Activated naive CD4-positive, alpha-beta T cell treated with anti-CD3 and anti-CD28 coated beads, Interleukin-2, amount 50 U/mL, for 24 hours (primary cell): ENCODE measurements around the gene PRSS57.
"Not testable (repeated sequence)": the region's sequence is repeated elsewhere in the genome, so short reads cannot be mapped to it uniquely, and the experiment has no call there.

Experiments
- H3K27ac Mint-ChIP-seq: one replicate; pipeline ENCODE4 v1.8.0; 2021; ENCODE audit warnings: mild to moderate bottlenecking, mixed read lengths
- H3K27me3 Mint-ChIP-seq: one replicate; pipeline ENCODE4 v1.8.0; 2021; ENCODE audit warnings: mixed read lengths
- H3K36me3 Mint-ChIP-seq: one replicate; pipeline ENCODE4 v1.8.0; 2021; ENCODE audit warnings: mixed read lengths
- H3K4me1 Mint-ChIP-seq: one replicate; pipeline ENCODE4 v1.8.0; 2021; ENCODE audit warnings: mixed read lengths
- H3K4me3 Mint-ChIP-seq: one replicate; pipeline ENCODE4 v1.8.0; 2021; ENCODE audit warnings: mild to moderate bottlenecking, mixed read lengths
- H3K9me3 Mint-ChIP-seq: one replicate; pipeline ENCODE4 v1.8.0; 2021; ENCODE audit warnings: mixed read lengths

Gene PRSS57

DNA sequence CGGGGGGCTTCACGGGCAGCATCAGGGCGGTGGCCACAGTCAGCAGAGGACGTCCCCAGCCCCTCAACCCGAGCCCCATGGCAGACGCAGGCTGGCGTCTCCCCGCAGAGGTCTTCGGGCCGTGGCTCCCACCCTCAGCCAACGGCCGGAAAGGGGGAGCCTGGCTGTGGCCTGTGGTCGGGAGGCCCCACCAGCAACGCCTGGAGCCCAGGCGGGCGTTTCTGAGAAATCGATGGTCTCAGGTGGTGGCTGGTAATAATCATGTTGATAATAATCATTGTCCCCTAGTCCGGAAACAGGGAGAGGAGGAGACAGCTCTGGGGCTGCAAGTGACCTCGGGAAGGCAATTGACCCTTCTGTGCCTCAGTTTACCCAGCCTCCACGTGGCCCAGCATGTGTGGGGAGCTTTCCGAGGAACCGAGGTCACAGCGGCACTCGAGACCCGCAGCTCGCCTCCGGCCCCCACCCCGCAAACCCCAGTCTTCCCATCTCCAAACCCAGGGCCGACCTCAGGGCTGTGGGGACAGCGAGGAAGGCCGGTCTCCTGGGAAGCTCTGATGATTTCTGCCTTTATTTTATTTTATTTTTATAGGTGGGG lies at the start of gene PRSS57:
Gene PRSS57 (minus strand): TSS at position 101 of the 598 bp plus-strand sequence. CDS start 22 bp downstream, at position 79.
- no peaks in the 10 kb centered on the region for H3K9me3 Mint-ChIP-seq
- peaks cover 1% of the 10 kb centered on the region for H3K27me3 Mint-ChIP-seq
- H3K4me1 Mint-ChIP-seq = no peaks in the 10 kb centered on the region
- no peak within 1 kb of the TSS for H3K27ac Mint-ChIP-seq
- H3K36me3 Mint-ChIP-seq = no peaks in the 10 kb centered on the region
- no peak within 1 kb of the TSS for H3K4me3 Mint-ChIP-seq

GRCh38 chr19:743168-743687 lies 48.0 kb upstream of the PRSS57 start:
- Mint-ChIP-seq H3K27me3 (no peaks in the 10 kb centered on the region), H3K36me3 (no peaks in the 10 kb centered on the region), H3K4me3 (no peak overlapping the region), H3K27ac (no peak overlapping the region), H3K9me3 (no peaks in the 10 kb centered on the region), H3K4me1 (no peaks in the 10 kb centered on the region)

DNA sequence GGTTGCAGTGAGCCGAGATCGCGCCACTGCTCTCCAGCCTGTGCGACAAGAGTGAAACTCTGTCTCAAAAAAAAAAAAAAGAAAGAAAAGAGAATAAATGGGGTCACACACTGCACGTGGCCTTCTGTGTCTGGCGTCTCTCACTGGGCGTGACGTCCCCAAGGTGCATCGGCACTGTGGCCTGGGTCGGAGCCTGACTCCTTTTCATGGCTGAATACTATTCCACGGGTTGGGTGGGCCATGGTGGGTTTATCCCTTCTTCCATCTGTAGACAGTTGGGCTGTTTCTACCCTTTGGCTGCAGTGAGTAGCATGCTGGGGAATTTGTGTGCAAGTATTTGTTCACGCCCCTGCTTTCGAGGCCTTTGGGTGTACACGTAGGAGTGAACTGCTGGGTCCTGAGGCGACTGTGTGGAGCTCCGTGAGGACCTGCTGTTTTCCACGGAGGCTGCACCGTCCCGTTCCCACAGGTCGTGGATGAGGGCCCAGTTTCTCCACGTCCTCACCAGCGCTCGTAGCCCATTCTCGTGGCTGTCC lies 47.4 kb upstream of the PRSS57 start:
- Mint-ChIP-seq H3K4me1 (no peaks in the 10 kb centered on the region), H3K27ac (no peak overlapping the region), H3K9me3 (no peaks in the 10 kb centered on the region)

DNA sequence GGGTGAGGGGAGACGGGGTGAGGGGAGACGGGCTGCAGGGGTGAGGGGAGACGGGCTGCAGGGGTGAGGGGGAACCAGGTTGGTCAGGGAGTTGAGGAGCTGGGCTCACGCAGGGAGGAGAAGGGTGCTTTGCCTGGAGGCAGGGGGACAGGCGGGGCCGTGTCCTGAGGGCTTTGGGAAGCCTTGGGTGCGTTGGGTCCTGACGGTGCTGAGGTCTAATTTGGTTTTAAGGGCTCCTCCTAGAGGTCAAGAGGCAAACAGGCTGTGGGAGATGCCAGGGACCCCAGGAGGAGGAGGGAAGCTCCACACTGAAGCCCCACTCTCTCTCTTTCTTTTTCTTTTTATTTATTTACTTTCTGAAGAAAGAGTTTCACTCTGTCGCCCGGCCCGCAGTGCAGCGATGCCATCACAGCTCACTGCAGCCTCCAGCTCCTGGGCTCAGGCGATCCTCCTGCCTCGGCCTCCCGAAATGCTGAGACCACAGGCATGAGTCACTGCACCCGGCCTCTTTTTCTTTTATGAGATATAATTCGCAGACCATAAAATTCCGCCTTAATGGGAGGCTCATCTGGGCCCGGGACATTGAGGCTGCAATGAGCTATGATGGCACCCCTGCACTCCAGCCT lies 46.4 kb upstream of the PRSS57 start:
- H3K36me3 Mint-ChIP-seq = no peaks in the 10 kb centered on the region
- no peak overlapping the region for H3K4me3 Mint-ChIP-seq
- H3K4me1 Mint-ChIP-seq = no peaks in the 10 kb centered on the region
- H3K27ac Mint-ChIP-seq = no peak overlapping the region
- H3K9me3 Mint-ChIP-seq = no peaks in the 10 kb centered on the region
- no peaks in the 10 kb centered on the region for H3K27me3 Mint-ChIP-seq

More for the DNA sequence above, 47.4 kb upstream of the PRSS57 start:
- Mint-ChIP-seq H3K4me3 (no peak overlapping the region), H3K27me3 (no peaks in the 10 kb centered on the region), H3K36me3 (no peaks in the 10 kb centered on the region)

GRCh38 chr19:740816-741505 lies 45.7 kb upstream of the PRSS57 start:
- H3K4me3 Mint-ChIP-seq, H3K36me3 Mint-ChIP-seq, H3K27ac Mint-ChIP-seq, H3K4me1 Mint-ChIP-seq, H3K27me3 Mint-ChIP-seq, H3K9me3 Mint-ChIP-seq: not testable (repeated sequence)

GRCh38 chr19:739998-740715 lies 44.9 kb upstream of the PRSS57 start:
- Mint-ChIP-seq H3K9me3 (no peaks in the 10 kb centered on the region), H3K27me3 (no peaks in the 10 kb centered on the region), H3K4me1 (no peaks in the 10 kb centered on the region), H3K36me3 (no peaks in the 10 kb centered on the region), H3K27ac (no peak overlapping the region), H3K4me3 (no peak overlapping the region)

GRCh38 chr19:738509-739128 lies 43.4 kb upstream of the PRSS57 start:
- no peaks in the 10 kb centered on the region for H3K27me3 Mint-ChIP-seq
- H3K27ac Mint-ChIP-seq = no peak overlapping the region
- H3K4me3 Mint-ChIP-seq = no peak overlapping the region
- H3K9me3 Mint-ChIP-seq = no peaks in the 10 kb centered on the region
- no peaks in the 10 kb centered on the region for H3K36me3 Mint-ChIP-seq
- H3K4me1 Mint-ChIP-seq = peaks cover 5% of the 10 kb centered on the region

DNA sequence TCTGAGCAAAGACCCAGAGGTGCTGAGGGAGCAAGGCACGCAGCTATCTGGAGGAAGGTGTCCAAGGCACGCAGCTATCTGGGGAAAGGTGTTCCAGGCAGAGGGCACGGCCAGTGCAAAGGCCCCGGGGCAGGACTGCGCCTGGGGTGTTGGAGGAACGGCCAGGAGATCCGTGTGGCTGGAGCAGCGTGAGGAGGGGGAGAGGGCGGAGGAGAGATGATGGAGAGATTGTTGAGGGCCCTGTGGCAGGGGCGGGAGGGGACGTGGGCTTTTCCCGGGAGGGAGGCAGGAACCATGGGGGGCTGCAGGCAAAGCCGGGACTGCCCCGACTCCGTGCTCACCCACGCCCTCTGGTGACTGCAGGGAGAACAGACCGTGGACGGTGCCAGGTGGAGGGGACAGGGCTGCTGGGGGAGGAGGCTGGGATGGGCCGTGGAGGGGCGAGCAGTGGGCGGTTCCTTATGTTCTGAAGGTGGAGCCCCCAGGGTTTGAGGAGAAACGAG lies 42.4 kb upstream of the PRSS57 start:
- Mint-ChIP-seq H3K4me1 (peaks cover 9% of the 10 kb centered on the region), H3K27me3 (no peaks in the 10 kb centered on the region), H3K9me3 (no peaks in the 10 kb centered on the region), H3K36me3 (no peaks in the 10 kb centered on the region), H3K27ac (no peak overlapping the region), H3K4me3 (no peak overlapping the region)

DNA sequence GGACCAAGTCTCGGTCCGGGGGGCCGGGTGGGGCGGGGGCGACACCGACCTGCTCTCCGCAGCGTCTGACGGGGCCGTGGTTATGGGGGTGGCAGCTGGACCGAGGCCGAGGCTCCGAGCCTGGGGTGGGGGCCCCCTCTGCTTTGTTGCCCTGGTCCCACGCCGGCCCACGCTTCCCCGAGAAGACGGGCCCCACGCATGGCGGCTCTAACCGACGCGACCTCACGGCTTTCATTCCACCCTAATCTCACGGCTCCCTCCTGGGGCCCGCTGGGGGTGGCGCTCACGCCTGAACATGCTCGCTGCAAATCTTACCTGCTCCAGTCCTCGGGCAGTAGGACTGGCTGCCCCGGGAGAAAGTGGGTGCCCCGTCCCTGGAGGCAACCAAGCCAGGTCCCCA lies 40.9 kb upstream of the PRSS57 start:
- Mint-ChIP-seq H3K27me3 (no peaks in the 10 kb centered on the region), H3K4me3 (no peak overlapping the region), H3K4me1 (peaks cover 9% of the 10 kb centered on the region), H3K9me3 (no peaks in the 10 kb centered on the region), H3K27ac (no peak overlapping the region), H3K36me3 (no peaks in the 10 kb centered on the region)

DNA sequence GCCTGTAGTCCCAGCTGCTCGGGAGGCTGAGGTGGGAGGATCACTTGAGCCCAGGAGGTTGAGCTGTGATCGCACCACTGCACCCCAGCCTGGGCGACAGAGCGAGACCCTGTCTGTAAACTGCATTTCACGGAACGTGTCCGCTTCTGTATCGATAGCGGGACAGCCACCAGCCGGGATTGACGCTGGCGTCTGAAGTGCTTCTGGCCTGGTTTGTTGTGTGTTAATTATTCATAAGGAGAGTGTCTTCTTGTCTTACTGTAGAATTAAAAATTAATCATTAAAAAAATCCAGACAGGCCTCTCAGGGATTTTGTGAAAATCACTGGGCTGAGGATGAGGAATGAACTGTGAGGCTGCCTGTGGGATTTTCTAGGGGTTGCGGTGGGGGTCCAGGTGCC lies 39.5 kb upstream of the PRSS57 start:
- H3K4me3 Mint-ChIP-seq = no peak overlapping the region
- no peak overlapping the region for H3K27ac Mint-ChIP-seq
- H3K36me3 Mint-ChIP-seq = no peaks in the 10 kb centered on the region
- H3K9me3 Mint-ChIP-seq = no peaks in the 10 kb centered on the region
- no peaks in the 10 kb centered on the region for H3K27me3 Mint-ChIP-seq
- H3K4me1 Mint-ChIP-seq = peaks cover 9% of the 10 kb centered on the region

- Mint-ChIP-seq H3K36me3 (no peaks in the 10 kb centered on the region), H3K27me3 (no peaks in the 10 kb centered on the region), H3K9me3 (no peaks in the 10 kb centered on the region), H3K4me1 (peaks cover 9% of the 10 kb centered on the region), H3K27ac (no peak overlapping the region), H3K4me3 (no peak overlapping the region)
These were observed 37.2 kb upstream of the PRSS57 start for GRCh38 chr19:732148-733069.

- no peak overlapping the region for H3K4me3 Mint-ChIP-seq
- no peaks in the 10 kb centered on the region for H3K27me3 Mint-ChIP-seq
- peaks cover 9% of the 10 kb centered on the region for H3K4me1 Mint-ChIP-seq
- no peaks in the 10 kb centered on the region for H3K36me3 Mint-ChIP-seq
- H3K27ac Mint-ChIP-seq = no peak overlapping the region
- no peaks in the 10 kb centered on the region for H3K9me3 Mint-ChIP-seq
These were observed 35.7 kb upstream of the PRSS57 start for GRCh38 chr19:731000-731399.

GRCh38 chr19:729965-730668 lies 34.9 kb upstream of the PRSS57 start:
- H3K4me3 Mint-ChIP-seq = no peak overlapping the region
- no peaks in the 10 kb centered on the region for H3K9me3 Mint-ChIP-seq
- H3K27me3 Mint-ChIP-seq = no peaks in the 10 kb centered on the region
- H3K27ac Mint-ChIP-seq = peak overlapping the region; percentile 23
- H3K36me3 Mint-ChIP-seq = no peaks in the 10 kb centered on the region
- H3K4me1 Mint-ChIP-seq = peaks cover 9% of the 10 kb centered on the region

GRCh38 chr19:729564-729963 lies 34.3 kb upstream of the PRSS57 start:
- H3K36me3 Mint-ChIP-seq, H3K27ac Mint-ChIP-seq, H3K4me1 Mint-ChIP-seq, H3K9me3 Mint-ChIP-seq, H3K27me3 Mint-ChIP-seq, H3K4me3 Mint-ChIP-seq: not testable (repeated sequence)
